ENCODE measurements around the gene MBP.

The MBP gene

GRCh38 chr18:77082316-77082955 is 50.1 kb downstream of the MBP start:
- no peak for DNase-seq (ENCODE audit: low spot score)

- no peak for DNase-seq (ENCODE audit: low spot score)
Measured at GRCh38 chr18:77081390-77081778, 51.2 kb downstream of the MBP start.

GRCh38 chr18:77079954-77080682 is 52.5 kb downstream of the MBP start:
- DNase-seq (ENCODE audit: low spot score) = no peak

GRCh38 chr18:77079088-77079487 is 53.5 kb downstream of the MBP start:
- no peak for DNase-seq (ENCODE audit: low spot score)

GRCh38 chr18:77078690-77079070 is 53.9 kb downstream of the MBP start:
- DNase-seq (ENCODE audit: low spot score) = no peak

- DNase-seq (ENCODE audit: low spot score) = no peak
Measured at GRCh38 chr18:77077941-77078689, 54.5 kb downstream of the MBP start.

GRCh38 chr18:77077401-77077800 is 55.2 kb downstream of the MBP start:
- DNase-seq (ENCODE audit: low spot score) = no peak

- DNase-seq (ENCODE audit: low spot score) = no peak
Measured at GRCh38 chr18:77076111-77076510, 56.5 kb downstream of the MBP start.

GRCh38 chr18:77074431-77074830 is 58.2 kb downstream of the MBP start:
- no peak for DNase-seq (ENCODE audit: low spot score)

GRCh38 chr18:77073336-77074093 is 59.1 kb downstream of the MBP start:
- DNase-seq (ENCODE audit: low spot score) = no peak

- DNase-seq (ENCODE audit: low spot score) = no peak
Measured at GRCh38 chr18:77072566-77072965, 60.0 kb downstream of the MBP start.

GRCh38 chr18:77071711-77072292 is 60.8 kb downstream of the MBP start:
- no peak for DNase-seq (ENCODE audit: low spot score)

- no peak for DNase-seq (ENCODE audit: low spot score)
Measured at GRCh38 chr18:77071061-77071460, 61.5 kb downstream of the MBP start.

GRCh38 chr18:77070627-77071026 is 62.0 kb downstream of the MBP start:
- no peak for DNase-seq (ENCODE audit: low spot score)

GRCh38 chr18:77069931-77070330 is 62.7 kb downstream of the MBP start:
- DNase-seq (ENCODE audit: low spot score) = no peak

- DNase-seq (ENCODE audit: low spot score) = no peak
Measured at GRCh38 chr18:77069482-77069881, 63.1 kb downstream of the MBP start.

- no peak for DNase-seq (ENCODE audit: low spot score)
Measured at GRCh38 chr18:77068321-77069312, 64.0 kb downstream of the MBP start.

GRCh38 chr18:77067291-77068061 is 65.1 kb downstream of the MBP start:
- DNase-seq (ENCODE audit: low spot score) = no peak

- DNase-seq (ENCODE audit: low spot score) = no peak
Measured at GRCh38 chr18:77066689-77067088, 65.9 kb downstream of the MBP start.

GRCh38 chr18:77066101-77066500 is 66.5 kb downstream of the MBP start:
- DNase-seq (ENCODE audit: low spot score) = no peak

All from D341Med (cell line).